Measurements from ENCODE around the gene SEPTIN10. TPM values are rescaled to one million over a fixed set of nuclear protein-coding genes. Genes with fewer than 3 reads are reported as not detected.

Gene SEPTIN10
- total and polyA plus RNA-seq, 2 experiments from 2014 or later = 52.3 to 85.1 TPM

GRCh38 chr2:109554758-109555157 lies 59.0 kb downstream of the SEPTIN10 start:
- peaks cover 4% of the 10 kb centered on the region; the same call in 2 of the 3 replicates for H3K9me3 Mint-ChIP-seq
- H3K4me3 ChIP-seq = no peak overlapping the region
- H3K79me2 ChIP-seq (replicated peaks; ENCODE audit: insufficient read depth) = no peaks in the 10 kb centered on the region
- H4K20me1 ChIP-seq (replicated peaks; ENCODE audit: insufficient read depth) = no peaks in the 10 kb centered on the region
- H3F3A ChIP-seq (replicated peaks; ENCODE audit: low read depth) = no peaks in the 10 kb centered on the region
- no peaks in the 10 kb centered on the region for H3K27me3 Mint-ChIP-seq (ENCODE audit: insufficient read depth, low read depth, poor library complexity)
- no peaks in the 10 kb centered on the region for H3K4me1 ChIP-seq (ENCODE audit: insufficient read depth)
- H3K4me3 Mint-ChIP-seq = no peak overlapping the region
- DNase-seq (ENCODE audit: low spot score) = no peak
- H3K36me3 Mint-ChIP-seq (ENCODE audit: low read depth) = peaks cover 38% of the 10 kb centered on the region
- no peak for TF ChIP-seq EZH2phosphoT487 (IDR thresholded peaks at IDR 0.05; ENCODE audit: unreplicated experiment)
- TF ChIP-seq REST (IDR thresholded peaks at IDR 0.05; ENCODE audit: unreplicated experiment) = no peak
- TF ChIP-seq, protein P1, sequence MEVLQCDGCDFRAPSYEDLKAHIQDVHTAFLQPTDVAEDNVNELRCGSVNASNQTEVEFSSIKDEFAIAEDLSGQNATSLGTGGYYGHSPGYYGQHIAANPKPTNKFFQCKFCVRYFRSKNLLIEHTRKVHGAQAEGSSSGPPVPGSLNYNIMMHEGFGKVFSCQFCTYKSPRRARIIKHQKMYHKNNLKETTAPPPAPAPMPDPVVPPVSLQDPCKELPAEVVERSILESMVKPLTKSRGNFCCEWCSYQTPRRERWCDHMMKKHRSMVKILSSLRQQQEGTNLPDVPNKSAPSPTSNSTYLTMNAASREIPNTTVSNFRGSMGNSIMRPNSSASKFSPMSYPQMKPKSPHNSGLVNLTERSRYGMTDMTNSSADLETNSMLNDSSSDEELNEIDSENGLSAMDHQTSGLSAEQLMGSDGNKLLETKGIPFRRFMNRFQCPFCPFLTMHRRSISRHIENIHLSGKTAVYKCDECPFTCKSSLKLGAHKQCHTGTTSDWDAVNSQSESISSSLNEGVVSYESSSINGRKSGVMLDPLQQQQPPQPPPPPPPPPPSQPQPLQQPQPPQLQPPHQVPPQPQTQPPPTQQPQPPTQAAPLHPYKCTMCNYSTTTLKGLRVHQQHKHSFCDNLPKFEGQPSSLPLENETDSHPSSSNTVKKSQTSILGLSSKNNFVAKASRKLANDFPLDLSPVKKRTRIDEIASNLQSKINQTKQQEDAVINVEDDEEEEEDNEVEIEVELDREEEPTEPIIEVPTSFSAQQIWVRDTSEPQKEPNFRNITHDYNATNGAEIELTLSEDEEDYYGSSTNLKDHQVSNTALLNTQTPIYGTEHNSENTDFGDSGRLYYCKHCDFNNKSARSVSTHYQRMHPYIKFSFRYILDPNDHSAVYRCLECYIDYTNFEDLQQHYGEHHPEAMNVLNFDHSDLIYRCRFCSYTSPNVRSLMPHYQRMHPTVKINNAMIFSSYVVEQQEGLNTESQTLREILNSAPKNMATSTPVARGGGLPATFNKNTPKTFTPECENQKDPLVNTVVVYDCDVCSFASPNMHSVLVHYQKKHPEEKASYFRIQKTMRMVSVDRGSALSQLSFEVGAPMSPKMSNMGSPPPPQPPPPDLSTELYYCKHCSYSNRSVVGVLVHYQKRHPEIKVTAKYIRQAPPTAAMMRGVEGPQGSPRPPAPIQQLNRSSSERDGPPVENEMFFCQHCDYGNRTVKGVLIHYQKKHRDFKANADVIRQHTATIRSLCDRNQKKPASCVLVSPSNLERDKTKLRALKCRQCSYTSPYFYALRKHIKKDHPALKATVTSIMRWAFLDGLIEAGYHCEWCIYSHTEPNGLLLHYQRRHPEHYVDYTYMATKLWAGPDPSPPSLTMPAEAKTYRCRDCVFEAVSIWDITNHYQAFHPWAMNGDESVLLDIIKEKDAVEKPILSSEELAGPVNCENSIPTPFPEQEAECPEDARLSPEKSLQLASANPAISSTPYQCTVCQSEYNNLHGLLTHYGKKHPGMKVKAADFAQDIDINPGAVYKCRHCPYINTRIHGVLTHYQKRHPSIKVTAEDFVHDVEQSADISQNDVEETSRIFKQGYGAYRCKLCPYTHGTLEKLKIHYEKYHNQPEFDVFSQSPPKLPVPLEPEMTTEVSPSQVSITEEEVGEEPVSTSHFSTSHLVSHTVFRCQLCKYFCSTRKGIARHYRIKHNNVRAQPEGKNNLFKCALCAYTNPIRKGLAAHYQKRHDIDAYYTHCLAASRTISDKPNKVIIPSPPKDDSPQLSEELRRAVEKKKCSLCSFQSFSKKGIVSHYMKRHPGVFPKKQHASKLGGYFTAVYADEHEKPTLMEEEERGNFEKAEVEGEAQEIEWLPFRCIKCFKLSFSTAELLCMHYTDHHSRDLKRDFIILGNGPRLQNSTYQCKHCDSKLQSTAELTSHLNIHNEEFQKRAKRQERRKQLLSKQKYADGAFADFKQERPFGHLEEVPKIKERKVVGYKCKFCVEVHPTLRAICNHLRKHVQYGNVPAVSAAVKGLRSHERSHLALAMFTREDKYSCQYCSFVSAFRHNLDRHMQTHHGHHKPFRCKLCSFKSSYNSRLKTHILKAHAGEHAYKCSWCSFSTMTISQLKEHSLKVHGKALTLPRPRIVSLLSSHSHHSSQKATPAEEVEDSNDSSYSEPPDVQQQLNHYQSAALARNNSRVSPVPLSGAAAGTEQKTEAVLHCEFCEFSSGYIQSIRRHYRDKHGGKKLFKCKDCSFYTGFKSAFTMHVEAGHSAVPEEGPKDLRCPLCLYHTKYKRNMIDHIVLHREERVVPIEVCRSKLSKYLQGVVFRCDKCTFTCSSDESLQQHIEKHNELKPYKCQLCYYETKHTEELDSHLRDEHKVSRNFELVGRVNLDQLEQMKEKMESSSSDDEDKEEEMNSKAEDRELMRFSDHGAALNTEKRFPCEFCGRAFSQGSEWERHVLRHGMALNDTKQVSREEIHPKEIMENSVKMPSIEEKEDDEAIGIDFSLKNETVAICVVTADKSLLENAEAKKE (CRISPR knock-in tag; IDR thresholded peaks at IDR 0.05) = no peak
- no peak for TF ChIP-seq CTCF (conservative IDR thresholded peaks at IDR 0.05; ENCODE audit: low read depth in 2 of 2)
- no peak for TF ChIP-seq JUNB (IDR thresholded peaks at IDR 0.05; ENCODE audit: unreplicated experiment)
- no peak for TF ChIP-seq POLR2AphosphoS5 (IDR thresholded peaks at IDR 0.05; ENCODE audit: low read depth)
- TF ChIP-seq ZNF331 (CRISPR knock-in tag; IDR thresholded peaks at IDR 0.05; ENCODE audit: low read depth) = no peak
- no peak overlapping the region for H3K27ac ChIP-seq (ENCODE audit: low read depth)
- no peaks in the 10 kb centered on the region for H3K27me3 ChIP-seq (ENCODE audit: insufficient read depth)
- ATAC-seq = no peak
- H3K36me3 ChIP-seq (ENCODE audit: insufficient read depth) = peaks cover 9% of the 10 kb centered on the region; the same call in 1 of the 2 replicates
- H3K4me2 ChIP-seq = no peak overlapping the region
- no peak overlapping the region for H2AFZ ChIP-seq
- H3K27ac Mint-ChIP-seq = no peak overlapping the region; the same call in 1 of the 2 replicates
- H3K4me1 Mint-ChIP-seq = peaks cover 3% of the 10 kb centered on the region
- H3K9me2 ChIP-seq (ENCODE audit: insufficient read depth) = no peaks in the 10 kb centered on the region
